A673 (cell line): ENCODE results near the gene GPLD1. TPM values are rescaled to one million over a fixed set of nuclear protein-coding genes. Genes with fewer than 3 reads are reported as not detected.

Experiments
- BruUV-seq: library from RNA; stranded (reverse); fragments of 400-500 nt; replicated peaks from 2 replicates; lab custom pipeline; 2021; lab: Mats Ljungman, UMichigan
- CTCF ChIA-PET: fragments of 300-600 bp; sonication (Branson Sonifier 250); formaldehyde crosslinking; loops from one replicate; lab custom pipeline; 2022; ENCODE audit warnings: antibody characterized with exemption; lab: Charles Lee
- POLR2A ChIA-PET: fragments of 300-600 bp; sonication (Branson Sonifier 250); formaldehyde crosslinking; loops from one replicate; lab custom pipeline; 2022; ENCODE audit warnings: antibody characterized with exemption; ENCODE audit not compliant: low non-redundant PET; lab: Charles Lee
- DNase-seq: peaks from one replicate; pipeline ENCODE4 v3.0.0-alpha.2; 2015; ENCODE audit warnings: low spot score
- H3K27ac ChIP-seq: fragments of 200-600 bp; sonication (generic); 2 replicates; pipeline ENCODE4 v1.5.1; 2016; ENCODE audit warnings: mixed run types, low read depth, mild to moderate bottlenecking, mixed read lengths, antibody characterized with exemption, low read length; ENCODE audit not compliant: poor library complexity, severe bottlenecking
- H3K27me3 ChIP-seq: fragments of 200-600 bp; sonication (generic); replicated peaks from 2 replicates; pipeline ENCODE4 v1.6.1; 2017; ENCODE audit warnings: mixed run types, low read depth, mild to moderate bottlenecking, mixed read lengths, antibody characterized with exemption, low read length; ENCODE audit not compliant: insufficient read depth, poor library complexity
- H3K36me3 ChIP-seq: fragments of 200-600 bp; sonication (generic); 2 replicates; pipeline ENCODE4 v1.6.1; 2016; ENCODE audit warnings: mixed run types, mild to moderate bottlenecking, mixed read lengths, antibody characterized with exemption, low read length; ENCODE audit not compliant: insufficient read depth, poor library complexity, severe bottlenecking
- H3K4me1 ChIP-seq: fragments of 200-600 bp; sonication (generic); 2 replicates; pipeline ENCODE4 v1.6.1; 2017; ENCODE audit warnings: mixed run types, mild to moderate bottlenecking, mixed read lengths, antibody characterized with exemption, low read length; ENCODE audit not compliant: insufficient read depth, poor library complexity, severe bottlenecking
- H3K4me3 ChIP-seq: fragments of 200-600 bp; sonication (generic); 2 replicates; pipeline ENCODE4 v1.5.1; 2016; ENCODE audit warnings: low read depth, mixed run types, mild to moderate bottlenecking, mixed read lengths, low read length; ENCODE audit not compliant: poor library complexity, severe bottlenecking
- H3K9me3 ChIP-seq: fragments of 200-600 bp; sonication (generic); 2 replicates; pipeline ENCODE4 v1.6.1; 2016; ENCODE audit warnings: mixed run types, low read depth, mild to moderate bottlenecking, mixed read lengths, antibody characterized with exemption, low read length; ENCODE audit not compliant: poor library complexity, severe bottlenecking
- EZH2 ChIP-seq: fragments of 200-600 bp; sonication (generic); IDR thresholded peaks from 2 replicates; pipeline ENCODE4 v1.6.1; 2017; ENCODE audit warnings: borderline replicate concordance, low read depth, mild to moderate bottlenecking, mixed read lengths, antibody characterized with exemption, low read length; ENCODE audit not compliant: poor library complexity, severe bottlenecking
- intact Hi-C: fragments of 100-400 bp; cut with micrococcal nuclease; formaldehyde crosslinking; loops from one replicate; pipeline ENCODE4 v1.10.0; 2022; ENCODE audit not compliant: unreplicated experiment
- total RNA-seq: library from RNA; stranded (reverse); gene quantifications from 2 replicates; pipeline ENCODE4 v1.2.3, GENCODE V29; 2021
- TF ChIP-seq, protein P1 (sequence below): fragments of 300-800, 200-600 bp; sonication (generic); conservative IDR thresholded peaks from 2 replicates; pipeline ENCODE4 v1.5.1; 2017; ENCODE audit warnings: low read depth, mild to moderate bottlenecking, antibody characterized with exemption, low read length, moderate library complexity, mixed read lengths

GPLD1 gene
- total RNA-seq, 1 experiment from 2014 or later, result 1.1 TPM

GRCh38 chr6:24448828-24449525 lies 40.4 kb downstream of the GPLD1 start:
- Histone ChIP-seq H3K27ac (no peak overlapping the region), H3K4me1 (no peaks in the 10 kb centered on the region), H3K36me3 (no peaks in the 10 kb centered on the region), H3K4me3 (no peak overlapping the region), H3K9me3 (no peaks in the 10 kb centered on the region), H3K27me3 (no peaks in the 10 kb centered on the region)
- DNase-seq, result no peak
- CTCF ChIA-PET, result no interaction called here
- intact Hi-C loops, result no loop called here
- TF ChIP-seq EZH2, result no peak
- TF ChIP-seq, protein P1, sequence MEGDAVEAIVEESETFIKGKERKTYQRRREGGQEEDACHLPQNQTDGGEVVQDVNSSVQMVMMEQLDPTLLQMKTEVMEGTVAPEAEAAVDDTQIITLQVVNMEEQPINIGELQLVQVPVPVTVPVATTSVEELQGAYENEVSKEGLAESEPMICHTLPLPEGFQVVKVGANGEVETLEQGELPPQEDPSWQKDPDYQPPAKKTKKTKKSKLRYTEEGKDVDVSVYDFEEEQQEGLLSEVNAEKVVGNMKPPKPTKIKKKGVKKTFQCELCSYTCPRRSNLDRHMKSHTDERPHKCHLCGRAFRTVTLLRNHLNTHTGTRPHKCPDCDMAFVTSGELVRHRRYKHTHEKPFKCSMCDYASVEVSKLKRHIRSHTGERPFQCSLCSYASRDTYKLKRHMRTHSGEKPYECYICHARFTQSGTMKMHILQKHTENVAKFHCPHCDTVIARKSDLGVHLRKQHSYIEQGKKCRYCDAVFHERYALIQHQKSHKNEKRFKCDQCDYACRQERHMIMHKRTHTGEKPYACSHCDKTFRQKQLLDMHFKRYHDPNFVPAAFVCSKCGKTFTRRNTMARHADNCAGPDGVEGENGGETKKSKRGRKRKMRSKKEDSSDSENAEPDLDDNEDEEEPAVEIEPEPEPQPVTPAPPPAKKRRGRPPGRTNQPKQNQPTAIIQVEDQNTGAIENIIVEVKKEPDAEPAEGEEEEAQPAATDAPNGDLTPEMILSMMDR, result no peak
- BruUV-seq, result no TSS peak
- POLR2A ChIA-PET, result no interaction called here

- Histone ChIP-seq H3K27me3 (no peaks in the 10 kb centered on the region), H3K4me1 (no peaks in the 10 kb centered on the region), H3K27ac (no peak overlapping the region), H3K36me3 (no peaks in the 10 kb centered on the region), H3K4me3 (no peak overlapping the region), H3K9me3 (no peaks in the 10 kb centered on the region)
- TF ChIP-seq EZH2, result no peak
- TF ChIP-seq, protein P1, result no peak
- DNase-seq, result no peak
- POLR2A ChIA-PET, result no interaction called here
- no TSS peak for BruUV-seq
- CTCF ChIA-PET, result no interaction called here
- intact Hi-C loops, result no loop called here
These were observed 41.0 kb downstream of the GPLD1 start for GRCh38 chr6:24448396-24448795.

- Histone ChIP-seq H3K4me3 (no peak overlapping the region), H3K36me3 (no peaks in the 10 kb centered on the region), H3K27ac (no peak overlapping the region), H3K9me3 (no peaks in the 10 kb centered on the region), H3K27me3 (no peaks in the 10 kb centered on the region), H3K4me1 (no peaks in the 10 kb centered on the region)
- intact Hi-C loops, result no loop called here
- CTCF ChIA-PET, result no interaction called here
- no peak for DNase-seq
- no TSS peak for BruUV-seq
- TF ChIP-seq EZH2, result no peak
- TF ChIP-seq, protein P1, result no peak
- POLR2A ChIA-PET, result no interaction called here
These were observed 42.7 kb downstream of the GPLD1 start for GRCh38 chr6:24446670-24447069.
